ENCODE data around the gene DKK3.

GRCh38 chr11:11998091-11998781, 10.2 kb downstream of the DKK3 start:
- no peak for TF ChIP-seq RFX5 (IDR thresholded peaks at IDR 0.05)
- TF ChIP-seq POLR2A (IDR thresholded peaks at IDR 0.05; ENCODE audit: low read length): no peak
- TF ChIP-seq ELK1 (IDR thresholded peaks at IDR 0.05; ENCODE audit: low read depth, low read length): no peak
- no peak for TF ChIP-seq MAX (IDR thresholded peaks at IDR 0.05)

All from A549 (cell line).